ENCODE data around the gene NKX2-3. TPM values are rescaled to one million over a fixed set of nuclear protein-coding genes. Genes with fewer than 3 reads are reported as not detected.
A peak's percentile ranks its signal among the peaks of the same experiment; 100 is the strongest.

The NKX2-3 gene
- total and polyA plus RNA-seq, 3 experiments from 2014 or later = not detected

GRCh38 chr10:99540657-99541531 is 8.2 kb downstream of the NKX2-3 start:
- H3K27ac Mint-ChIP-seq = no peak overlapping the region
- no peak overlapping the region for H3K4me3 Mint-ChIP-seq
- no peak for DNase-seq
- H3K27ac ChIP-seq (ENCODE audit: low read depth, low read length) = no peak overlapping the region
- peaks cover 33% of the 10 kb centered on the region for H3K27me3 ChIP-seq (ENCODE audit: insufficient read depth, low read length, poor library complexity, severe bottlenecking)
- H3K4me3 ChIP-seq (ENCODE audit: low read length) = no peak overlapping the region
- H3K36me3 ChIP-seq (ENCODE audit: insufficient read depth, low read length) = no peaks in the 10 kb centered on the region
- no peaks in the 10 kb centered on the region for H3K9me3 Mint-ChIP-seq
- H3K4me1 ChIP-seq (ENCODE audit: insufficient read depth, low read length) = no peaks in the 10 kb centered on the region
- H3K4me1 Mint-ChIP-seq = peaks cover 8 to 22% (median 11%) of the 10 kb centered on the region in 3 donors
- H3K36me3 Mint-ChIP-seq = no peaks in the 10 kb centered on the region
- no peaks in the 10 kb centered on the region for H3K9me3 ChIP-seq (ENCODE audit: low read length)
- ChIA-PET POLR2A (no interaction called here), CTCF (no interaction called here)
- peaks cover 57 to 84% of the 10 kb centered on the region in 2 donors for H3K27me3 Mint-ChIP-seq

DNA sequence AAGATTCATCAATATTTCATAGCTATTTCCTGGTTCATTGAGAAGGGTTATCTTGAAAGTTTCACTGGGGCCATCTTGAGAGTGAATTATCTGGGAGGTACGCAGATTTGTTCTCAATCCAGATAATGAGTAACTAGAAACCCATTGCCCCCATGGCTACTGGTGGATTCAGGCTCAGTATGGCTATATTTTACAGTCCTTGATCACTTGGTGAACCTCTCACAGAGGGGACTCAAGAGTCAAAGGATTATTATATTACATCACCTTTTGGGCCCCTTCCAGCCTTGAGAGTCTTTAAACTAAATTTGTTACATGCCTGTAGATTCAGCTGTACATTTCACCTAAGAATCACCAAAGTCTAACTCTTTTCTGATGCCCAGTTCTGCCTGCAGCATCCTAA is 11.6 kb downstream of the NKX2-3 start:
- no peak overlapping the region for H3K27ac ChIP-seq (ENCODE audit: low read depth, low read length)
- peaks cover 0 to 5% (median 1%) of the 10 kb centered on the region in 3 donors for H3K4me1 Mint-ChIP-seq
- H3K9me3 Mint-ChIP-seq = no peaks in the 10 kb centered on the region
- H3K27ac Mint-ChIP-seq = no peak overlapping the region
- peaks cover 43 to 79% of the 10 kb centered on the region in 2 donors for H3K27me3 Mint-ChIP-seq
- H3K9me3 ChIP-seq (ENCODE audit: low read length) = no peaks in the 10 kb centered on the region
- ChIA-PET CTCF (no interaction called here), POLR2A (no interaction called here)
- H3K36me3 Mint-ChIP-seq = no peaks in the 10 kb centered on the region
- DNase-seq = no peak
- no peak overlapping the region for H3K4me3 ChIP-seq (ENCODE audit: low read length)
- H3K36me3 ChIP-seq (ENCODE audit: insufficient read depth, low read length) = no peaks in the 10 kb centered on the region
- H3K4me3 Mint-ChIP-seq = no peak overlapping the region
- H3K4me1 ChIP-seq (ENCODE audit: insufficient read depth, low read length) = no peaks in the 10 kb centered on the region
- H3K27me3 ChIP-seq (ENCODE audit: insufficient read depth, low read length, poor library complexity, severe bottlenecking) = peaks cover 6% of the 10 kb centered on the region

- Histone ChIP-seq H3K9me3 (ENCODE audit: low read length) (no peaks in the 10 kb centered on the region), H3K36me3 (ENCODE audit: insufficient read depth, low read length) (no peaks in the 10 kb centered on the region), H3K4me3 (ENCODE audit: low read length) (no peak overlapping the region), H3K4me1 (ENCODE audit: insufficient read depth, low read length) (no peaks in the 10 kb centered on the region), H3K27ac (ENCODE audit: low read depth, low read length) (no peak overlapping the region), H3K27me3 (ENCODE audit: insufficient read depth, low read length, poor library complexity, severe bottlenecking) (no peaks in the 10 kb centered on the region)
- Mint-ChIP-seq H3K9me3 (no peaks in the 10 kb centered on the region), H3K4me3 (no peak overlapping the region), H3K27me3 (peaks cover 25 to 61% of the 10 kb centered on the region in 2 donors), H3K4me1 (no peaks in the 10 kb centered on the region), H3K27ac (peak overlapping the region in 1 of 8 donors; percentile 44), H3K36me3 (no peaks in the 10 kb centered on the region)
- no peak for DNase-seq
- ChIA-PET POLR2A (no interaction called here), CTCF (interaction anchor here (0.9 kb wide), 1 partner anchor 12 kb away, joined by 3 read pairs; no protein-coding TSS in a partner anchor)
Observed at GRCh38 chr10:99548041-99548530, 15.3 kb downstream of the NKX2-3 start.

GRCh38 chr10:99551158-99551557 is 18.4 kb downstream of the NKX2-3 start:
- H3K36me3 Mint-ChIP-seq = no peaks in the 10 kb centered on the region
- no peaks in the 10 kb centered on the region for H3K9me3 ChIP-seq (ENCODE audit: low read length)
- no peak overlapping the region for H3K27ac ChIP-seq (ENCODE audit: low read depth, low read length)
- H3K27ac Mint-ChIP-seq = no peak overlapping the region
- peaks cover 7% of the 10 kb centered on the region in 3 donors for H3K4me1 Mint-ChIP-seq
- H3K4me1 ChIP-seq (ENCODE audit: insufficient read depth, low read length) = no peaks in the 10 kb centered on the region
- no peak overlapping the region for H3K4me3 ChIP-seq (ENCODE audit: low read length)
- ChIA-PET CTCF (interaction anchor here (1.0 kb wide), 1 partner anchor 9 kb away, joined by 3 read pairs; no protein-coding TSS in a partner anchor), POLR2A (no interaction called here)
- H3K4me3 Mint-ChIP-seq = no peak overlapping the region
- peaks cover 27 to 52% of the 10 kb centered on the region in 2 donors for H3K27me3 Mint-ChIP-seq
- no peaks in the 10 kb centered on the region for H3K9me3 Mint-ChIP-seq
- no peaks in the 10 kb centered on the region for H3K36me3 ChIP-seq (ENCODE audit: insufficient read depth, low read length)
- no peaks in the 10 kb centered on the region for H3K27me3 ChIP-seq (ENCODE audit: insufficient read depth, low read length, poor library complexity, severe bottlenecking)
- DNase-seq = no peak

DNA sequence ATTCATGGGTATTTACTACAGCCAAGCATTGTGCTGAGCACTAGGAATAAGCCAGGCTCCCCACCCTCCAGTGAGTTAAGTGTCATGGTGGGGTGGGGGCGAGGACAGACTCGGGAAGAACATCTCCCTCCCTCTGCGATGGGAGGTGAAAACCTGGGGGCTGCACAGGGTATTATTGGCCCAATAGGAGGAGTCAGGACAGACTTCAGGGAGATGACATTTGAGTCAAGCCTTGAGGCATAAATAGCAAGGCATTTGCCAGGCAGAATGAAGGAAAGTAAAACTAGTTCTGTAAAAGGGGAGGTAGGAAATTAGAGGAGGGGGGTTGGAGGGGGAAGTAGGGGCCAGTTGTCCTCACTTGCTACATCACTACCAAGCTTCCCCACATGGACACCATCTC is 18.9 kb downstream of the NKX2-3 start:
- H3K36me3 ChIP-seq (ENCODE audit: insufficient read depth, low read length) = no peaks in the 10 kb centered on the region
- Mint-ChIP-seq H3K36me3 (no peaks in the 10 kb centered on the region), H3K27ac (no peak overlapping the region), H3K9me3 (no peaks in the 10 kb centered on the region), H3K4me1 (peaks cover 8 to 11% (median 9%) of the 10 kb centered on the region in 3 donors), H3K4me3 (no peak overlapping the region), H3K27me3 (peaks cover 27 to 49% of the 10 kb centered on the region in 2 donors)
- ChIA-PET POLR2A (no interaction called here), CTCF (interaction anchor here (1.0 kb wide), 1 partner anchor 9 kb away, joined by 3 read pairs; no protein-coding TSS in a partner anchor)
- no peaks in the 10 kb centered on the region for H3K4me1 ChIP-seq (ENCODE audit: insufficient read depth, low read length)
- DNase-seq = no peak
- H3K27me3 ChIP-seq (ENCODE audit: insufficient read depth, low read length, poor library complexity, severe bottlenecking) = no peaks in the 10 kb centered on the region
- H3K27ac ChIP-seq (ENCODE audit: low read depth, low read length) = no peak overlapping the region
- no peak overlapping the region for H3K4me3 ChIP-seq (ENCODE audit: low read length)
- H3K9me3 ChIP-seq (ENCODE audit: low read length) = no peaks in the 10 kb centered on the region

DNA sequence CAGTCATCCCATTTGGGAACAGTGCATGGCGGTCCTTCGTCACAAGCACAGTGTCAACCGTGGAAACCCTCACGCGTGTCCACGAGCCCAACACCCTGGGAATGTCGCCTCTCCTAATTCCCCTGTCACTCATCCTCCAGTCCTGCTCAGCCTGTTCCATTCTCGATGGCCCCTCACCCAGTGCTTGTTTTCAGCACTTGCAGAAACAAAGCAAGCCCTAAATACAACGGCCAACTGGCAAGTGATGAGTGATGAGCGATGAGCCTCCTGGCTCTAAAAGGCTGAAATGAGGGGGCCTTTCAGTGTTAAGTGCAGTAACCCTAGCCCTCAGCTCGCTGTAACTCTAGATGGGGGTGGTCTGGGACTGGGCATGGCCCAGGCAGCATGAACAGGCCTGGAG is 22.6 kb downstream of the NKX2-3 start:
- H3K9me3 ChIP-seq (ENCODE audit: low read length) = no peaks in the 10 kb centered on the region
- DNase-seq = no peak
- Mint-ChIP-seq H3K4me3 (no peak overlapping the region), H3K4me1 (peaks cover 8 to 11% (median 9%) of the 10 kb centered on the region in 3 donors), H3K27ac (no peak overlapping the region), H3K27me3 (peaks cover 22 to 38% of the 10 kb centered on the region in 2 donors), H3K9me3 (no peaks in the 10 kb centered on the region), H3K36me3 (no peaks in the 10 kb centered on the region)
- no peaks in the 10 kb centered on the region for H3K27me3 ChIP-seq (ENCODE audit: insufficient read depth, low read length, poor library complexity, severe bottlenecking)
- no peak overlapping the region for H3K4me3 ChIP-seq (ENCODE audit: low read length)
- no peaks in the 10 kb centered on the region for H3K36me3 ChIP-seq (ENCODE audit: insufficient read depth, low read length)
- no peaks in the 10 kb centered on the region for H3K4me1 ChIP-seq (ENCODE audit: insufficient read depth, low read length)
- no peak overlapping the region for H3K27ac ChIP-seq (ENCODE audit: low read depth, low read length)
- POLR2A ChIA-PET = no interaction called here
- CTCF ChIA-PET = no interaction called here

- Histone ChIP-seq H3K27ac (ENCODE audit: low read depth, low read length) (no peak overlapping the region), H3K27me3 (ENCODE audit: insufficient read depth, low read length, poor library complexity, severe bottlenecking) (no peaks in the 10 kb centered on the region), H3K9me3 (ENCODE audit: low read length) (no peaks in the 10 kb centered on the region), H3K36me3 (ENCODE audit: insufficient read depth, low read length) (no peaks in the 10 kb centered on the region), H3K4me1 (ENCODE audit: insufficient read depth, low read length) (no peaks in the 10 kb centered on the region), H3K4me3 (ENCODE audit: low read length) (no peak overlapping the region)
- peak overlapping the region in 1 of 7 donors; percentile 17 for H3K4me3 Mint-ChIP-seq
- H3K4me1 Mint-ChIP-seq = peaks cover 8 to 11% (median 9%) of the 10 kb centered on the region in 3 donors
- H3K27ac Mint-ChIP-seq = peak overlapping the region in 1 of 8 donors; percentile 56
- ChIA-PET CTCF (no interaction called here), POLR2A (no interaction called here)
- no peaks in the 10 kb centered on the region for H3K9me3 Mint-ChIP-seq
- no peaks in the 10 kb centered on the region for H3K36me3 Mint-ChIP-seq
- no peak for DNase-seq
- peaks cover 22 to 41% of the 10 kb centered on the region in 2 donors for H3K27me3 Mint-ChIP-seq
Observed at GRCh38 chr10:99555825-99556523, 23.2 kb downstream of the NKX2-3 start.

DNA sequence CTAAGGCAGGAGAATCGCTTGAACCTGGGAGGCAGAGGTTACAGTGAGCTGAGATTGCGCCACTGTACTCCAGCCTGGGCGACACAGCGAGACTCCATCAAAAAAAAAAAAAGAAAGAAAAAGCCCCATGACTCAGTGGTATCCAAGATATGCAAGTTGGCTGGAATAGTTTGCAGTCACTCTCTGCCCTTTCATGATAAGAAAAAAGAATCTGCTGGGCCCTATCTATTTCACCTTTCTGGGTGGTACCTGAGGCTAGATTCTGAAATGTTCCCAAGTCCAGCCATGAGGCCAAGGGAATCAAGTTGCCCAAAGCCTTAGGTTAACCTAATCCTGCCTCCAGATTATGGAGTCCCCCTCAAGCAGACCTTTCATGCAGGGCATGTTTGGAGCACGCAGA is 24.3 kb downstream of the NKX2-3 start:
- no peak overlapping the region for H3K27ac Mint-ChIP-seq
- no peak overlapping the region for H3K4me3 Mint-ChIP-seq
- Histone ChIP-seq H3K4me3 (ENCODE audit: low read length) (no peak overlapping the region), H3K36me3 (ENCODE audit: insufficient read depth, low read length) (no peaks in the 10 kb centered on the region), H3K27me3 (ENCODE audit: insufficient read depth, low read length, poor library complexity, severe bottlenecking) (no peaks in the 10 kb centered on the region), H3K9me3 (ENCODE audit: low read length) (no peaks in the 10 kb centered on the region), H3K27ac (ENCODE audit: low read depth, low read length) (no peak overlapping the region), H3K4me1 (ENCODE audit: insufficient read depth, low read length) (no peaks in the 10 kb centered on the region)
- no peaks in the 10 kb centered on the region for H3K9me3 Mint-ChIP-seq
- H3K4me1 Mint-ChIP-seq = peaks cover 8 to 11% (median 9%) of the 10 kb centered on the region in 3 donors
- H3K27me3 Mint-ChIP-seq = peaks cover 24 to 45% of the 10 kb centered on the region in 2 donors
- no peaks in the 10 kb centered on the region for H3K36me3 Mint-ChIP-seq
- POLR2A ChIA-PET = interaction anchor here (0.7 kb wide), 1 partner anchor 176 kb away, joined by 6 read pairs; no protein-coding TSS in a partner anchor
- CTCF ChIA-PET = interaction anchor here (0.9 kb wide), 2 partner anchors 52 to 165 kb away, joined by 3 to 4 read pairs; no protein-coding TSS in a partner anchor
- no peak for DNase-seq

All from CD8-positive, alpha-beta memory T cell (primary cell).